SH-SY5Y (cell line): ENCODE data around the gene ARHGEF3.

ENCODE experiments used
- GATA2 ChIP-seq: IDR thresholded peaks from 2 replicates; pipeline ENCODE4 v1.6.1; 2011; ENCODE audit warnings: mild to moderate bottlenecking, low read depth, low read length
- GATA3 ChIP-seq: IDR thresholded peaks from 2 replicates; pipeline ENCODE4 v1.6.1; 2011; ENCODE audit warnings: low read depth, mild to moderate bottlenecking, low read length, moderate library complexity

- TF ChIP-seq GATA3 (no peak), GATA2 (no peak)
These were observed 39.0 kb downstream of the ARHGEF3 start for GRCh38 chr3:56762718-56763117.
